HG02852 (cell line): ENCODE measurements around the gene JARID2.

Experiments used
- ATAC-seq: cut with Tn5 transposase; IDR thresholded peaks from one replicate; pipeline ENCODE4 v1.9.1; 2021; ENCODE audit warnings: mild to moderate bottlenecking, moderate library complexity; ENCODE audit not compliant: unreplicated experiment

The JARID2 gene

DNA sequence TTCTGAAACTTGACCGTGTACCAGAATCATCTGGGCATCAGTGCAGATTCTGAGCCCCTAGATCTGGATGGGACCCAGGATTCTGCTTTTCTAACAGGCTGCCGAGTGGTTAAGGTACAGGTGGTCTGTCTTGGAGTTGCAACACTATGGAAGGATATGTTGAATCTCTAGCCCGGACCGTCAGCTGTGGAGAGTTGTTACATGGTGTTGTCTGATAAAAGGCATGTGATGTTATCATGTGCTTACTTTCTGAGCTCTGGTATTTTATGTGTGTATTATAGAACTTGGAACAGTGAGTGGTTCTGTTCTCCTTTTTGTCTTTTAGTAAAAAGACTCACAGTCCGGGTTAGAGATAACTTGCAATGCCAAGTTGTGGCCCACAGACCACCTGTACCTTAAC, 123.0 kb downstream of the JARID2 start:
- no peak for ATAC-seq

DNA sequence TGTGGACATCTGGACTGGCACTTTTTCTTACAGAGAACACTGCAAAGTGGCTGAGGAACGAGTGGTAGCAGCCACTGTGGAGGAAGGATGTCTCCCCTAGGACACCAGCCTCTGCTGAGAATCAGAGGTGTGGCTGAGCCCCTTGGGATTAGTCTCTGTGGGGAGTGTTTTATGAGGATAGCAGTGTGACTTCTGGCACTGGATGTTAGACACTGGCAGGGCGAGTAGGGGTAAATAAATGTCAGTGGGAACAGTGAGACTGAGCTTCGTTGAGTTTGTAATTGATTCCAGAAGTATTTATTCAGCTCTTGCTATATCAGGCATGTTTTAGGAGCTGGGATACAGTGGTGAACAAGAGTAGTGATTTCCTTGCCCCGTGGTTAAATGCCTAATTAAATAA, 124.0 kb downstream of the JARID2 start:
- no peak for ATAC-seq

DNA sequence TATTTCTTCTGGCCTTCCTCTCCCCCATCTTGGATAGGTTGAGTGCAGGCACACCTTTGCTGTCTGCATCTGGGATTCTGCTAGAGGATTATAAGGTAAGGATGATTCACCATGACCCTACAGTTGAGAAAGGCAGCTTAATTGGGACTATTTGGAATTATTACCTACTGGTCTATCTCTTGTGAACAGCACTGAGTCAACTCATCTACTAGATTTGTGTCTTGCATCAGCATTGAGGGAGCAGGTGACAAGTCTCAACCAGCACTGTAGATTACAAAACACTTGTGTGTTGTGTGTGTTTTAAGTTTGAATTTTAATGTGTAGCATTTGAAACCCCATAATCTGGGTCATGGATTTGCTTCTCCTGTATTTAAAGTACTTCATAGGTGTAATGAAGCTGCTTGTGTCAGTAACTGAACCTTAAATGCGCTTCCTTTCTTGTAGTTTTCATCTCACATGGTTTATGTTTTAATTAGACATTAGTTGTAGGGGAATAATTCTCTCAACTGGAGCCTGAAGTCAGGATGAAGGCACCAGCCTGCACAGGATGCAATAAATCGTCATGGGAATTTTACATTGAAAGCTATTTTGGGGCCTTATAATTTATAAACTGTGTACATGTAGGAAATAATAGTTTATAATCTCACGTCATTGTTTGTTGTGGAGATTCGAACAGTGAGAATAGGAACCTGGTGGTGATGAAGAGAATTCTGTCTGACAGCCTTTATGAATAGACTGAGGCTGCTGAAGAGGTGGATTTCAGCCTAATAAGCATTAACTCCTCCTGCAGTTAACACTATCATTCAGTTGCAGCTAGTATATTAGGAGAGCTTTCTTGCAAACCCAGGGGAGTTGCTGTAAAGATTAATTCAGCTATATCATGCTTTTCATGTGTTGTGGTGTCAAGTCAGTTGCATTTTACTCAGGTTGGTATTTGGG, 125.1 kb downstream of the JARID2 start:
- ATAC-seq = no peak

DNA sequence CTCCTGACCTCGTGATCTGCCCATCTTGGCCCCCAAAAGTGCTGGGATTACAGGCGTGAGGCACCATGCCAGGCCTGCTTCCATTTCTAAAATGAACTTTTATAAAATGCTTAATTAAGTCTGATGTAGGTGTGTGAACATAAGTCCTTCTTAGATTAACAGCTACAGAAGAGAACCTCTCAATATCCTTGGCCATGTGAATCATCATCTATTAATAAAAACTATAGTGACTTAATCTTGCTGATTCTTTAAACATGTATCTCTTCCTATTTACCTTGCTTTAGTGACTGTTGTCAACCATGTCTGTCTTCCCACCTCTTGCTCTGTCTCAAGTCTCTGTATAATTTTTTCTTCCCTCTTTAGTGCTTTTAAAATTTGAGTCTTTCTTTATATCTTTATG, 127.1 kb downstream of the JARID2 start:
- ATAC-seq = no peak

DNA sequence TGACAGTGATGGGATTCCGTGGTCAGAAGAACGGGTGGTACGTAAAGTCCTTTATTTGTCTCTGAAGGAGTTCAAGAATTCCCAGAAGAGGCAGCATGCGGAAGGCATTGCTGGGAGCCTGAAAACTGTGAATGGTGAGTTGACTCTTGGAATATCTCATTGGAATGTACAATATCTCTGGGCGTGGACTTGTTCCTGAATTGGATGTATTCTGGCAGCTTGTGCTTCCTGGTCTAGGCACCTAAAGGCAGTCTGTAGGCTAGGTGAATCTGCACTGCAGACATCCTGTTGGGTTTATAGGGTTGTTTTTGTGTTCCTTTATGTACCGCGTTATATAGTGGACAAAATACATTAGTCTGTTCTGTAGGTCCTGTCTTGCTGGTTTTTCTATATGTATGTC, 128.2 kb downstream of the JARID2 start:
- no peak for ATAC-seq

DNA sequence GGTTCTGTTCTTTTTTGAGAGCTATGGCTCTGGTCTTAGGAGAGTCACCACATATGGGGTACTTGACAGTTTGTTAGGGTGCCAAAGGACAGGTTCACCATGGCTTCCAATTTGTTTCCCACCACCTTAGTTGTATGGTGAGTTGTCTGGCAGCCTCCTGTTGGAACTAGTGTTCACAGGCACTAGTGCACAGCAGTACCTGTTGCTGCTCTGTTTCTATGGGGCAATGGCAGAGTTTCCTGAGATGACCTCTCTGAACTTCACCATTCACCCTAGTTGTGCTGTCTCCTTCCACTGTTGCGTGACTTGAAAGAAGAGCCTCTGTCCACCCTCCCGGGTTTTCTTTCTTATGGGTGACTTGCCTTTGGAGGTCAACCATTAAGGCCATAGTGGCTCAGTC, 129.1 kb downstream of the JARID2 start:
- ATAC-seq = no peak

DNA sequence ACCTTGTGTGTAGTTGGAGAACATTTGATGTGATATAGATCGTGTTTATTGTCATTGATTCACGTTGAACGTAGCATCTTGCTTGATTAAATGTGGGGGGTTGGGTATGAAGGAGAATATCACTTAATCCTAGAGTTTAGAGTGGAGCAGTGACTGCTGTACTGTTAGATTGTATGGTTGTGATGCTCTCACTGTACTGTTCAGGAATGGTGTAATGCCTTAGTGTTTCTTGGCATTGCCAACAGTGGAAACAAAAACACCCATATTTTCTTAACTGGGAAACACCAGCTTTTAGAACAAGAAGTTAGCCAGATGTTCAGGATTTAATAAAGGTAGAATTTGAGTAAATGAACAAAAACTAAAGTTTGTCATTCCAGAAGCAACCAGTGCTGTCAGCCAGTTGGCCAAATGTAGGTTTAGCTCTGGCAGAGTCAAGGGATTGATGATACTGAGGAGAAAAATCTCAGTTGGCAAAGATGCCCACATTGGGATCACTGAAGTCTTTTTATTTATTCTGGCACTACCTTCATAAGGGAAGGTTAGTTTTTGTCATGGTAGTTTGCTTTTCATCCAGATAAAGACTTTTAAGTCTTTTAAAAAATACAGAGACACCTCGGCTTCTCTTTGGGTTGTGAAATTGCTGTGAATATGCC, 129.9 kb downstream of the JARID2 start:
- ATAC-seq = no peak

DNA sequence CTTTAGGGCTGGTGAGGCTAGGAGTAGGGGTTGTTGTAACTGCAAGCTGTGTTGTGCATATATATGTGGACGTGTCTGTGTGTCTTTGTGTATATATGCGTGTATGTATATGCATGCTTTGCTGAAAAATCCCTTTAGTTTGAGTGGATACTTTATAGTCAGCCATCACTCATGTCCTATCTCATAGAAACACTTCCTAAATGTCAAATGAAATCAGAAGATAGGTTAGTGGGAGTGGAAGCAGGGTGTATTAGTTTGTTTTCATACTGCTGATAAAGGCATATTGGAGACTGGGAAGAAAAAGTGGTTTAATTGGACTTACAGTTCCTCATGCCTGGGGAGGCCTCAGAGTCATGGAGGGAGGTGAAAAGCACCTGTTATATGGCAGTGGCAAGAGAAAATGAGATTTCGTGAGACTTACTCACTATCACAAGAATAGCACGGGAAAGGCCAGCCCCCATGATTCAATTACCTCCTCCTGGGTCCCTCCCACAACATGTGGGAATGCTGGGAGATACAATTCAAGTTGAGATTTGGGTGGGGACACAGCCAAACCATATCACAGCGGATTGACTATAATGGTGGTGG, 131.1 kb downstream of the JARID2 start:
- ATAC-seq = no peak

DNA sequence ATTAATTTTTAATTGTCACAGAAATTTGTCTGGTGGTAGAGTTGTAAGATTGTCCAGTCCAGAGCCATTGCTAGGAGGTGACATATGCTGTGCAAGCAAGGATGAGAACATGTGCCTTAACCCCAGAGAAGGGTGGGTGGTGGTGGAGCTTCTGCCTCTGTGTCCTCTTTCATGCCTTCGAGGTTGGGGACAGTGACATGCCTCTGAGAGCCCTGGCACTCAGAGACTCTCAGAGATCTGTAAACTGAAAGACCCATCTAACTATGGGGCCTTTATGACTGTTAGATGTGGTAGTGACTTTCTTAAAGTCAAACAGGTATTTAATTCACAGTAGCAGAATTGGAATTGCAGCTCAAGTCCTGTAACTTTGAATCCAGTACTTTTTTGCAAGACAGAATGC, 132.4 kb downstream of the JARID2 start:
- no peak for ATAC-seq

DNA sequence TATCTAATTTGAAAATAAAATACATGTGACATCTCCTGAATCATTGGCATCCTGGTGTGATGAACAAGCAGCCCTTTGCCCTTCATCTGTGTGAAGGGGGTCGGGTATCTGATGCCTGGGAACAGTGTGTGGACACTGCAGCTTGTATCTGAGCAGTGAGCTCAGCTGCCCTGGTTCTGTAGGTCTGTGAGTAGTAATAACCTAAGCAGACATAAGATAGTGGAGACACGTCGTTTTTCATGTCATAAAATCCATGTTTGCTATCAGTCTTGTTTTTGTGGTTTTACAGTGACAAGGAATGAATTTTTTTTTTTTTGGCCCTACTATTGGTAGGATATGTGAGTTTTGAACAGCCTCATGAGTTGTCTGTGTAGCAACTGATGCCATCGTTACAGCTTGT, 133.0 kb downstream of the JARID2 start:
- no peak for ATAC-seq

DNA sequence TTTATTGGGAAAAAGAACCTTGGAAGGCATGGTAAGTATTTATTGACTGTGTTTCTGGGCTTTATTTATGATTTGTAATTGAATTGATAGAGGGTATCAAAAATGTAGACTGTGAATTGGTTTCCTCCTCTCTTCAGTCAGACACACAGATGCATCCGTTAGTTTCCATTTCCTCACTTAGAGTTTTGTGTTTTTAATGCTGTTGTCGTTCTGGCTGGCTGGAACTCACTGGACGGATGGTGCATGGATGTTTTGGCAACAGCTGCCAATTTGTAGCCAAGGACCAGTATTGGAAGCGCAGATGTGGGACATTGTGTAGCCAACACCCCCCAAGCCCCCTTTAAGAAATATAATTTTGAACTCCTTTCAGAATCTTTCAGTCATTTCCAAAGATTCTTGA, 134.5 kb downstream of the JARID2 start:
- ATAC-seq = no peak

DNA sequence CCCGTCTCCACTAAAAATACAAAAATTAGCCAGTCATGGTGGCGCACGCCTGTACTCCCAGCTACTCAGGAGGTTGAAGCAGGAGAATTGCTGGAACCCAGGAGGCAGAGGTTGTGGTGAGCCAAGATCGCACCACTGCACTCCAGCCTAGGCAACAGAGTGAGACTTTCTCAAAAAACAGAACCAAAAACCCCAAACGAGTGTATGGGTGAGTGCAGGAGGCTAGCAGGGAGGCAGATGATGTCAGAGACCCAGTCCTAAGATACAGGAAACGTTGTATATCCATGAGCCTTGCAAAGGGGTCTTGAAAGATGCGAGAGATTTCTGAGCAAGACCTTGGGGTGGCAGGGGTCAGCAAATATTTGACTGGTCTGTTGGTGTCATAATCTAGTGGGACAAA, 136.2 kb downstream of the JARID2 start:
- ATAC-seq = no peak

DNA sequence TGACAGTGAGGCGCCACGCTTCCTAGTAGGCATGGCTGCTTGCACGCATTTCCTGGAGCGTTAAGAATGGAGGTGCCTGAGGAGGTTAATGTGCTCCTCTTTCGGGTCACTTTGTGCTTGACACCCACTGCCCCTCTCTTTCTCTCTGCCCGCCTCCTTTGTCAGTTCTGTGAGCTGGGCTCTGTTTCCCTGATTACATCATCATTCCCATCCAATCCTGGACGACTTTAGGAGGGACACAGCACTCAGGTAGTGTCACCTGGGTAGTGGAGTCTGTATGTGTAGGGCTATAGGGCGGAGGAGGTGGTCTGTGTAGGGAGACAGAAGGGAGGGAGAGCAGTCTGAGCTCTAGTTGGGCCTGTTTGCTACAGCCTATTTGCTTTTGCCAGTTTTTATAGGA, 136.8 kb downstream of the JARID2 start:
- ATAC-seq = no peak

DNA sequence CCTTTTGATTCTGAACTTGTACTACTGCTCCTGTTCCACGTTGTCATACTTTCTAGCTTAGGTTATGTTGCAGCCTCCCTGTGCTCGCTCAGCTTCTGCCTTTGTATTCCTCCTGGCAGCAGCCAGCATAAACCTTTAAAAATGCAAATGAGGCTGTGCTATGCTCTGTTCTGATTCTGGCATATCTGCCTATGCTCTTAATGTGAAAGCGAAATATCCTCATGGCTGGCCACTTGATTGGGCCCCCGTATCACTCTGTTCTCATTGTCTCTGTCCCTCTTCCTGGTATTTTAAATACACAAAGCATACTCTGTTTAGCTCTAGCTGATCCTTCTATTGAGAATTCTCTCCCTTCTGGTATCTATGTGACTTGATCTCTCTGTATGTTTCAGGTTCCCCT, 139.0 kb downstream of the JARID2 start:
- no peak for ATAC-seq

DNA sequence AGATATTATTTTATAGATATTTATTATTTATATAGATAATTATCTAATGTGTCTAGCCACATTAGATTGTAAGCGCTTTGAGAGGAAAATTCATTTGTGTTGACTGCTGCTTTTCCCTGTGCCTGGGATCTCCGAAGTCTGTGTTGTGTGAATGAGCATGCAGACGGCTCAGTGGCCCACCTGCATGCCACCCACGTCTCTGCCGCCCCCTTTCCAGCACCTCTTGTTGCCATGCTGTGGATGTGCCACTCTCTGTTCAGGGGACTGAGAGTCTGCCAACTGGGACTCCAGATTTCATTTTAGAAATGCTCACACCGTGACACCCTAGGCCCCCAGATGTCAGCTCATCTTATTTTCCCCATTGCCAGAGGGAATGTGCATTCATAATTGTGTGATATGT, 139.7 kb downstream of the JARID2 start:
- no peak for ATAC-seq

DNA sequence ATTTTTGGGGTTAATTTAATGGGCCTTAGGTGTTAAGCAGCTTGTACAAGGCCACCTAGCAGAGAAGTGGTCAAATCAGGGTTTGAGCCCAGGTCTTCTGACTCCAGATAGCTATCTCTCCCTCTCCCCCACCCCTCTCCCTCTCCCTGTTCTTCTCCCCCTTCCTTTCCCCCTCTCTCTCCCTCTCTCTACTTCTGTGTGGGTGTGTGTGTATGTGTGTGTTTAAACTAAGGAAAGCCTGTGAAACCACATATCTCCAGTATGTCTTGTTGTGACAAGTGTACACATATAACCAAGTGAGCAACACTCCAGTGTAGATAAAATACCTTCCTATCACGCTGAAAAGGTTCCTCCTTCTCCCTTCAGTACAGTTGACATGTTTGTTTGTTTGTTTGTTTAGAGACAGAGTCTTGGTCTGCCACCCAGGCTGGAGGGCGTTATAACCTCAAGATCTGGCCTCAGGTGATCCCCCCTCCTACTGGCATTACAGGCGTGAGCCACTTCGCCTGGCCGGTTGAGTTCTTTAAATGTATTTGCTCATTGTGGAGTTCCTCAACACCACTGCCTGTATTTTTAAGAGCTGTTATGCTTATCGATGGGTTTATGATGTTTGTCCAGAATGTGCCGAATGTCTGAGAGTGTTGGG, 140.4 kb downstream of the JARID2 start:
- ATAC-seq = no peak

DNA sequence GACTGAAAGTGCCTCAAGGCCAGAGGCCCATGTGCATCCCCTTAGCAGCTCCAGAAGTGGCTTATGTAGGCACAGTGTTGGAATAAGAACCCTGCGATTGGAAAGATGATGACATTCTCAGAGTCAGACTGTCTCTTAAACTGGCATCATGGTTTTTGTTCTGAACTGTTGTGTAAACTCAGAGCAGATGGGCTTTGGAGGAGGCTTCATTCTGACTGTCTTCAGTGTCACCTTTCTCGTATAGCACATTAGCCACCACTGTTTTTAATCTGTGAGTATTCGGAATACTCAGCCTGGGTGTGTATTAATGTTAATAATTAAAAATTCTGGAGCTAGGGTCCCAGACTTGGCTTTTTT, 140.9 kb downstream of the JARID2 start:
- ATAC-seq = no peak

DNA sequence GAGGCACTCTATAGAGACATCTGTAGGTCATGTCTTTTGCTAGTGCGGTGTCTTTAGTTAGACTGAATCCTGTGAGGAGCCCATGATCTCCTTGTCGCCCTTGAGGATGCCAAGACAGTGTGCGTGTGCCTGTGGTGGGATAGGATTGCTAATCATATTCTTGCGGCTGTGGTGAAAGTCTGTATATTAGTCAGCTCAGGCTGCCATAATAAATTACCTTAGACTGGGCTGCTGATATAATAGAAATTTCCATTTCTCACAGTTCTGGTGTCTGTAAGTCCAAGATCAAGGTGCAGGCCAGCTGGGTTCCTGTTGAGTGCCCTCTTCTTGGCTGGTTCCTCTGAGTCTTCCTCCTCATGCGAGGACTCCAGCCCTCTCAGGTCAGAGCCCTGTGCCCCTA, 141.2 kb downstream of the JARID2 start:
- ATAC-seq = no peak

DNA sequence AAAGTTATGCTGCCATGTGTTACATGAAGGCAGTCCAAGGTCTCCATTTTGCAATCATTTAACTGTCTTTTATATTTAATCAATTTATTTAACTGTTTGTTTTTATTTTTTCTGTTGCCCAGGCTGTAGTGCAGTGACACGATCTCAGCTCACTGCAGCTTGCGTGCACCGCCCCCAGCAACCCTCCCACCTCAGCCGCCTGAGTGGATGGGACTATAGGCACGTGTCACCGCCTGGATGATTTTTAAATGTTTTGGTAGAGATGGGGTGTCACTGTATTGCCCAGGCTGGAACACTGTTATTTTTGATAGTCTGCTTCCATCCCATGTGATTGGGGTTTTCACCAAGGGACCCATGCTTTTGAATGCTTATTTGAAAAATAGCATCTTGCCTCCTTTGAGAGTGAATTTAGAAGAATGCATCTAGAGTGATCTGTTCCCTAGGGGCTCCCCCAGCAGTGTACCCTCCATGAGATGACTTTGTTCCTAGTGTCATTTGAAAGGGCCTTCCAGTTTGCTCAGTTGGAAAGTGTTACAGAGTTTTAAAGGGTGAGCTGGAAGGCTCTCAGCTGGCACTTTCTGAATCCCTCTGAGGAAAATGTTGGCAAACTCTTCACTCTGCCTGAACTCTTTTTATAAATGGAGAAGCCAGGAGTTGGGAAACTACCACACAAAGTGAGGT, 143.4 kb downstream of the JARID2 start:
- ATAC-seq = no peak

DNA sequence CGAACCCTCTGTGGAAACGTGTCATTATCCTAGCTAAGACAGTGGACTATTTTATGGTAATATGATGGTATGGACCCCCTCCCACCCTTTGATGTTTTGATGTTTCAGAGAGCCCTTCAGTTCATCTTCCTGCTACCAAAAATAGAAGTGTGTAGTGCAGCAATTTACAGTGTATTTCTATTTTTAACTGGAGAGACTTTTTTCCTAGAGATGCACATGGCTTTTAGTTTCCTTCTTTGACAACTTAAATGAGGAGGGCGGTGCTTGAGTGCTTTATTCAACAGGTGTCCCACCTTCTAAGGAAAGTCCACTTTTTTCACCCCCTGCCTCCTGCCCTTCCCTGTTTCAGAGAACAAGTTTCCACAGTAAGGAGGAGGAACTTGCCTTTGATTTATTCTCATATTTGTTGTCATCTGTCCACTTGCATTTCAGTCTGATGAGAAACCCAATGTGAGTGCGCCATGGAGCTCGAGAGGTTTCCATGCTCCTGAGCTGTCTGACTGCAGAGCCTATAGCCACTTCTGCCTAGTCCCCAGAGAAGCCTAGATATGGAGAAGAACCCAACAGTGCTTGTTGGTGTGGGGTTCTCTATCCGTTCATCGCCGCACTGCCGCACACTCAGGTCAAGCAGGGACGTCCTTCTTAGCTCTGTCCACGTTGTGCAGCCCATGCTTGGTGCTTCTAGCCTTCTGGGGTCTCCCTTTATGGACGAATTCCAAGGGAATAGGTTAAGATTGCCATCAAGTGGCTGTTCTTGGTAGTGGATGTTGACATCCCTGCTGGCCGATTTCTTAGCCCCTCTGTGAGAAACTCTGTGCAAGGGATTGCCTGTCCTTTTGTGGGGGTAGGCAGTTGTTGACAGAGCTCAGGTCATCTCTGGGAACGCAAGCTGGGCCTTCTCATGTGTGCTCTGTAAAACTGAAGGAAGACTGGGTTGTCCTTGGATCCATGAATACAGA, 144.2 kb downstream of the JARID2 start:
- ATAC-seq = no peak
